Keratinocyte (primary cell): Measurements from ENCODE around the gene TOP1. TPM values are rescaled to one million over a fixed set of nuclear protein-coding genes. Genes with fewer than 3 reads are reported as not detected.

Experiments used
- DNase-seq: peaks from one replicate; pipeline ENCODE4 v3.0.0-alpha.2; 2011; ENCODE audit warnings: low read depth, missing footprints, low spot score
- FAIRE-seq: peaks from 2 replicates; lab custom pipeline; 2011; peaks lifted over from hg19 to GRCh38; lab: Jason Lieb, UNC
- H2AFZ ChIP-seq: 2 replicates; pipeline ENCODE4 v1.6.0; 2012; ENCODE audit warnings: low read length, control low read depth, inconsistent platforms; ENCODE audit not compliant: control insufficient read depth
- H3K27ac ChIP-seq: 2 replicates; pipeline ENCODE4 v1.5.1; 2011; ENCODE audit warnings: low read length; ENCODE audit not compliant: control insufficient read depth, insufficient read depth
- H3K27me3 ChIP-seq: 3 replicates; pipeline ENCODE4 v1.6.0; 2011; ENCODE audit warnings: low read length; ENCODE audit not compliant: control insufficient read depth, insufficient read depth; ENCODE audit errors: extremely low read depth
- H3K36me3 ChIP-seq, 2 experiments: 2 replicates in 1 of 2; 3 replicates in 1 of 2; pipeline ENCODE4 v1.5.1; 2011; ENCODE audit warnings: low read length in 2 of 2, mild to moderate bottlenecking in 1 of 2; ENCODE audit not compliant: control insufficient read depth in 2 of 2, insufficient read depth in 2 of 2; ENCODE audit errors: extremely low read depth in 1 of 2
- H3K4me1 ChIP-seq: 3 replicates; pipeline ENCODE4 v1.5.1; 2011; ENCODE audit warnings: low read length; ENCODE audit not compliant: control insufficient read depth, insufficient read depth; ENCODE audit errors: extremely low read depth
- H3K4me2 ChIP-seq: 3 replicates; pipeline ENCODE4 v1.6.0; 2011; ENCODE audit warnings: low read depth, low read length; ENCODE audit not compliant: control insufficient read depth, insufficient read depth; ENCODE audit errors: extremely low read depth
- H3K4me3 ChIP-seq, 3 experiments: fragments of 200-600 bp in 1 of 3; sonication (generic) in 1 of 3; 2 replicates in 2 of 3; 3 replicates in 1 of 3; pipeline ENCODE4 v1.5.1; 2011 to 2016; ENCODE audit warnings: low read length in 3 of 3, mild to moderate bottlenecking in 3 of 3, control low read depth in 2 of 3, inconsistent platforms in 1 of 3, low read depth in 1 of 3, mixed read lengths in 1 of 3, mixed run types in 1 of 3, moderate library complexity in 1 of 3; ENCODE audit not compliant: control insufficient read depth in 2 of 3, insufficient read depth in 2 of 3; ENCODE audit errors: extremely low read depth in 1 of 3
- H3K79me2 ChIP-seq: 2 replicates; pipeline ENCODE4 v1.6.0; 2012; ENCODE audit warnings: low read length; ENCODE audit not compliant: control insufficient read depth, insufficient read depth
- H3K9ac ChIP-seq: 3 replicates; pipeline ENCODE4 v1.6.0; 2011; ENCODE audit warnings: low read length; ENCODE audit not compliant: control insufficient read depth, insufficient read depth; ENCODE audit errors: extremely low read depth
- H3K9me1 ChIP-seq: 3 replicates; pipeline ENCODE4 v1.6.0; 2011; ENCODE audit warnings: low read length; ENCODE audit not compliant: control insufficient read depth, insufficient read depth; ENCODE audit errors: extremely low read depth
- H3K9me3 ChIP-seq: 2 replicates; pipeline ENCODE4 v1.5.1; 2012; ENCODE audit warnings: low read depth, low read length; ENCODE audit not compliant: control insufficient read depth
- H4K20me1 ChIP-seq: 3 replicates; pipeline ENCODE4 v1.6.0; 2011; ENCODE audit warnings: low read length; ENCODE audit not compliant: control insufficient read depth, insufficient read depth; ENCODE audit errors: extremely low read depth
- CTCF ChIP-seq, 3 experiments: IDR thresholded peaks in 1 of 3; conservative IDR thresholded peaks in 1 of 3; optimal IDR thresholded peaks in 1 of 3; 2 replicates in 2 of 3; 3 replicates in 1 of 3; pipeline versions ENCODE3 to v1.5.1; 2011; ENCODE audit warnings: low read length in 3 of 3, mild to moderate bottlenecking in 3 of 3, moderate library complexity in 2 of 3, control low read depth in 1 of 3, inconsistent platforms in 1 of 3; ENCODE audit not compliant: insufficient read depth in 2 of 3; ENCODE audit errors: extremely low read depth in 1 of 3
- EZH2 ChIP-seq: IDR thresholded peaks from one replicate; pipeline ENCODE4 v1.6.1; 2012; ENCODE audit warnings: inconsistent platforms, mild to moderate bottlenecking, low read length, moderate library complexity
- dilution Hi-C: fragments of 300-500 bp; cut with MboI; formaldehyde crosslinking; loops from one replicate; pipeline ENCODE4 v1.7.0; 2020; ENCODE audit warnings: low sequenced_read_pairs; ENCODE audit not compliant: extremely low pct_ligation_motif_present
- polyA plus RNA-seq, 5 experiments: library from polyadenylated mRNA; depleted of rRNA in 3 of 5; stranded (reverse) in 3 of 5; stranded (forward) in 1 of 5; unstranded in 1 of 5; fragments of >200 nt; gene quantifications; 1 replicate in 1 of 5; 2 replicates in 3 of 5; 3 replicates in 1 of 5; pipeline versions ENCODE4 v1.2.1 to v1.2.3, GENCODE V29; 2011 to 2012; ENCODE audit warnings: missing spikeins in 2 of 5, low read depth in 1 of 5, low replicate concordance in 1 of 5

Gene TOP1
- polyA plus RNA-seq, 1 donor (not counting 4 experiments of a cell fraction or from before 2014, with no cell fraction given) = 25.2 TPM

GRCh38 chr20:41038878-41039404, 10.3 kb downstream of the TOP1 start:
- Histone ChIP-seq H3K9me1 (peaks cover 3% of the 10 kb centered on the region), H3K9me3 (no peaks in the 10 kb centered on the region), H3K4me2 (no peak overlapping the region), H3K4me3 (no peak overlapping the region), H3K79me2 (peaks cover 97% of the 10 kb centered on the region), H3K4me1 (peaks cover 3% of the 10 kb centered on the region), H3K27me3 (no peaks in the 10 kb centered on the region), H3K9ac (no peak overlapping the region), H2AFZ (no peak overlapping the region), H3K36me3 (peaks cover 2 to 25% of the 10 kb centered on the region in 2 experiments), H4K20me1 (peaks cover 18% of the 10 kb centered on the region), H3K27ac (no peak overlapping the region)
- dilution Hi-C loops = no loop called here
- FAIRE-seq (no peak), DNase-seq (no peak)
- TF ChIP-seq CTCF (optimal IDR thresholded peaks at IDR 0.05 in 1 of 3, IDR thresholded peaks at IDR 0.05 in 1 of 3, conservative IDR thresholded peaks at IDR 0.05 in 1 of 3; ENCODE audit: extremely low read depth in 1 of 3, insufficient read depth in 2 of 3, low read length in 3 of 3) (no peak), EZH2 (no peak)

- Histone ChIP-seq H3K79me2 (peaks cover 97% of the 10 kb centered on the region), H3K9me3 (no peaks in the 10 kb centered on the region), H3K4me2 (no peak overlapping the region), H3K4me1 (peaks cover 6% of the 10 kb centered on the region), H3K27ac (no peak overlapping the region), H2AFZ (no peak overlapping the region), H3K27me3 (no peaks in the 10 kb centered on the region), H3K9me1 (peaks cover 4% of the 10 kb centered on the region), H3K36me3 (peaks cover 0 to 12% of the 10 kb centered on the region in 2 experiments), H3K4me3 (no peak overlapping the region), H4K20me1 (peaks cover 10% of the 10 kb centered on the region), H3K9ac (no peak overlapping the region)
- DNase-seq (no peak), FAIRE-seq (no peak)
- TF ChIP-seq EZH2 = no peak
- no peak for TF ChIP-seq CTCF (optimal IDR thresholded peaks at IDR 0.05 in 1 of 3, IDR thresholded peaks at IDR 0.05 in 1 of 3, conservative IDR thresholded peaks at IDR 0.05 in 1 of 3; ENCODE audit: extremely low read depth in 1 of 3, insufficient read depth in 2 of 3, low read length in 3 of 3)
- dilution Hi-C loops = no loop called here
These were observed 12.2 kb downstream of the TOP1 start for GRCh38 chr20:41040855-41041254.
